ENCODE data around the gene TMEM255A.
"Not testable (repeated sequence)": the region's sequence is repeated elsewhere in the genome, so short reads cannot be mapped to it uniquely, and the experiment has no call there.

TMEM255A gene

GRCh38 chrX:120310861-120311726, at the start of gene TMEM255A:
Gene TMEM255A (minus strand): TSS chrX:120311461. CDS start chrX:120311309, 152 bp downstream.
- ATAC-seq (no peak), DNase-seq (peak; percentile 6)

DNA sequence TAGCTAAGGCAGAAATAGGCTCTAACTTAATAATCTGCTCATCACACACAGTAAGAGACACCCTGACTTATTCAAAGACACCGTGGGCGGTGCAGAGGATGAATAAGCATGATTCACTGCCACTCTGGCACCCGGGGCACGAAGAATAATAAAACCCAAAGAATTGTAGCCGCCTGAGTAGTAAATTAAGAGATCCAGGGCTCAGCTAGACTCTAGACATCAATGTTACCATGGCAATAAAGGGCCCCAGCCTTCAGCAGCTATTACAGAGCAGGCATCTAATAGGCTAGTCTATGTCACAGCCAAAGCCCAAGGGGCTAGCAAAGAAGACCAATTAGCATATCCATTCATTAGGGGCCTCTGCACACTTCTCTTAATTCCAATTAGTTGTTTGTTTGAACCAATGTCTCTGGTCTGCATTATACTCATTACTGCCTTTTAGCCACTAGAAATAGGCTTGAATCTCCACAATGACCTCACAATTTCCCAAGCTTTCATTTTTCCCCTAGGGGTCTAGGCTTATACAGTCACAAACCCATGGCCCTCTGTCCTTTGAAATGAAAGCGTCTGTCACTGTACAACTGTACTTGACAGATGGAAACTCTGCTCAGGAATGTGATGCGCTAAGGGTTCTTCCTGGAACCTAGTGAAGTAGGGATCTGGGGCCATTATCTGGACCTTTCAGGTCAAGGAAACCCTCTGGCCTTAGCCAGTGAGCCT, 47.6 kb upstream of the TMEM255A start:
- peak; percentile 88 for ATAC-seq

DNA sequence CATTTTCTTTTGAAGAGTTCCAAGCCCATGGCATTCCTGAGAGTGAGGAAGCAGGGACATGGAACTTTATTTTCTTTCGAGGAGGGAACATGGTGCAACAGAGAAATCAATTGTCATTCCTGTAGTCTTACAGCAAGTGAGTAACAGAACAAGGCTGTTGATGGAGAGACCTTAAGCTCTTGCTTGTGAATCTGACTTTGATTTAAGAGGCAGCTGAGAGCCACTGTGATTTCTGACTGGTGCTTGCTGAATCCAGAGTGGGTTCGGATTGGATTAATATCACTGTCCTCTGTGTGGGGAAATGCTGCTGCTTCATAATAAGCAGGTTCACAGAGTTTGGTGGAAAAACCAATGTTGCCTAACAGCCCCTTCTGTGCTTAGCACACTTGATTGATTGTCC, 45.9 kb upstream of the TMEM255A start:
- ATAC-seq (no peak), DNase-seq (no peak)

More for the DNA sequence above, 47.6 kb upstream of the TMEM255A start:
- DNase-seq = peak; percentile 32

DNA sequence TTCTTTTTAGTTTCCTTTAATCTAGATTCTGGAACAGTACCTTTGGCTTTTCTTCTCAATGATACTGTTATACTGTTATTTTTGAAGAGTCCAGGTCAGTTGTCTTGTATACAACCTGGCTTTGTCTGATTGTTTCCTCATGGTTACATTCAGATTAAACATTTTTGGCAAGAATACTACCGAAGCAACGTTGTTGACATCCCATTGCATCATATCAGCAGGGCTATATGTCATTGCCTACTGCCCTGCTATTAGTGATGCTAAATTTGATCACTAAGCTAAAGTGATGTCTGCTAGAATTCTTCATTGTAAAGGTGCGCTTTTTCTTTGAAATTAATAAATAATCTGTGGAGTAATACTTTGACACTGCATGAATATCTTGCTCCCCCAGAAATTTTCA, 44.8 kb upstream of the TMEM255A start:
- DNase-seq (no peak), ATAC-seq (no peak)

DNA sequence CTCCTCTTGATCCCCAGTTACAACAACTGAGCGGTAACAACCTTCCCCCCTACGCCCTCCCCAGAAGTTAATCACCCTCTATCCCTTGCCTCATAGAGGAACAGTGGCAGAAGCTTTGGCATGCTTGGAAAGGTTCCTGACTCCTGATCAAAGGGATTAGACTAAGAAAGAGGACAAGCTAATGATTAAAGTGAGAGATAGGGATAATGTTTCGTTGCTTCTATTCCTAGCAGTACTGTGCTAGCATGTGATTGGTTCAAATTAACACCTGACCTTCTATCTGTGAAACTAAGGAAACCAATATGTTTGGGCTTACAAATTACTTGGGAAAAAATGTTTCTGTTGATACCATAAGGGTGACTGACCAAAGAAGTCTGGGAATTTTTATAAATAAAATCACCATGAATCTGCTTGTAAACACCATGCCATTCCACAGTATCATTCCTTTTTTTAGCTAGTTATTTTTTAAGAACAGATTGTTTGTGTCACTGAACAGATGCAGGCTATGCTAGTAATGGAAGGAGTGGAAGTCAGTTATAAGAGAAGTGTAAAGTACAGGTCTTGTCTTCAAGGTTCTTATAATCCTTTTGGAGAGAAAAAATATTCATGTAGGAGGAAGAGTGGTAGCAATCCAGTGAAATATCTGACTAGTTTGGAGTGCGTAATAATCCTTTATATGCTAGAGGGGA, 39.3 kb upstream of the TMEM255A start:
- ATAC-seq (no peak), DNase-seq (no peak)

GRCh38 chrX:120344566-120344965, 33.3 kb upstream of the TMEM255A start:
- not testable (repeated sequence) for DNase-seq, ATAC-seq

GRCh38 chrX:120336899-120337298, 25.6 kb upstream of the TMEM255A start:
- ATAC-seq = no peak
- DNase-seq = no peak

GRCh38 chrX:120335289-120335688, 24.0 kb upstream of the TMEM255A start:
- ATAC-seq (no peak), DNase-seq (no peak)

DNA sequence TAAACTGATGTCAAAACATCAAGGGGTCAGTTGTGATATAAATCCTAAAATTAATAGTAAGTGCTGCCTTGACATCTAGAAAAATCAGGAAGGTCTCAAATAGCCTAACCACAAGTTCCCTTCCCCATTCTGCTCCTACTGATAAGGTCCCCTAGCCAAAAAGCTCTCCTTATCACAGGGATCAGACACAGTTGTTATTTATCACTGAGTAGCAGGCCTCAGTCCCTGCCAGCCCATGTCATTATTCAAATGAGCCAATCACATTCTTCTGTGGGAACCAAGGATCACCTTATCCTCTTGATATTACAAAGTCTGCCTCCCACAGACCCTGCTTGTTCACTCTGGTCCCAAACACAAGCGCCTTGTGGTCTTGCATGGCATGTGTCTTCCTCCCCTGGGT, 23.3 kb upstream of the TMEM255A start:
- no peak for ATAC-seq

DNA sequence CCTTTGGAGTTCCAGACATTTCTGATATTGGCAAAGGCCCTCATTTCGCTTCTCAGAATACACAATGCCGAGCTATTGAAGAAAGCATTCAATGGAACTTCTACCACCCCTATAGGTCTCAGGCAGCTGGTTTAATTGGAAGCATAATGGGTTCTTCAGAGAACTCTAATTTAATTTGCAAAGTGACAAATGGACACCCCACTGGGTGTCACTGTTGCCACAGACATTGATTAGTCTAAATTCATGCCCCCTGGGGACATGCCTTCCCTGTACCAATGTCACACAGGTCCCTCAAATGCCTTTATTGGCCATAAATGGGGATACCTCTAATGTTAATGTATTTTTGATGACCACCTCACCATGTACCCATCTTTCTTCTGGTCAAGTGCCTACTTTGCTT, 22.9 kb upstream of the TMEM255A start:
- no peak for DNase-seq
- no peak for ATAC-seq

More for the DNA sequence above, 23.3 kb upstream of the TMEM255A start:
- DNase-seq = no peak

- DNase-seq = no peak
- no peak for ATAC-seq
Measured at GRCh38 chrX:120332394-120332793, 21.1 kb upstream of the TMEM255A start.

DNA sequence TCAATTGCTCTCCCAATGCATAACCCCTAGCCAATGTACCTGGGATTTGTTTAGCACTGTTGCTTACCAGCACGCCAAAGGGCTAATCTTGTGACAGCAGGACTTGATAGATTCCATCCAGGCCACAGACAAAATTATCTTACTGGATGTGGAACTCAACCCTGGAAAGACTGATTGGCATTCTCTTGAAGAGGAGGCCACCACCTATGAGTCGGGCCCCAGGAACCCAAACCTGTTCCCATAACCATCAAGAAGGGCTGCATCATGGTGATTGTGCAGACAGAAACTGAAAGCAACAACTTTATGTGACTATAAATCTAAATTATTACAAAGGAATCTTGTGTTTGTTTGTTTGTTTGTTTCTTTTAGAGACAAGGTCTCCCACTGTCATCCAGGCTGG, 19.9 kb upstream of the TMEM255A start:
- DNase-seq = no peak
- ATAC-seq = no peak

DNA sequence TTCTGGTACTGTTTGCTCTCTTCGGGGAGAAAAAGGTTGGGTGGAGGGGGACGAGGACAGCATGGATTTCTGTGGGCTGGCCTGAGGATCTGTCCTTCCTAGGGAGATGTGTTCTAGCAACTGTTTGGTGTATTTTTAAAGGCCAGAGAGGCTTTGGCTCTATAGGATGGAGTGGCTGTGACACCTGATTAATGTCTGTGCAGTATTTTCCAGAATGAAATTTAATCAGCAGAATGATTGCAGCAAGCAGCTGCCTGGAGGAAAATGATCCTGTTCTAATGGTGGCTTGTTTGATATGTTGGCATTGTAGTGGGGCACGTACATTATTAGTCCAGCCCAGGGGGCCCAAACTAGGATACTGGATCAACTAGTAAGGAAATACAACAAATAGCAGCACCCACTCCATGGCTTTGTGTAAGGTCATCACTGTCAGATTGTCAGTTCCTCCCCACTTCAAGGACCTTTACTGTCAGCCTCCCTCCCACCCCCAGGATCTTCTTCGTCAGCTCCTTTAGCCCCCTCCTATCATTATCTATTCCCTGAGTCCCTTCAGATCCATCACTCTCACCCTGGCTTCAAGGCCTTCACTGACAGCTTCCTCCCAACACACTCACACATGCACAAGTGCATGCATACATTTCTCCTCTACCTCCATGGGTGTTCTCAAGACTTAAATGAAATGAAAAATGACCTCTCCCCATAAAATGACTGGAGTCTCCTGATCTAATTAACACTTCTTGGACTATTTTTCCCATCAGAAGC, 10.4 kb upstream of the TMEM255A start:
- no peak for DNase-seq
- no peak for ATAC-seq

GRCh38 chrX:120318411-120318810, 7.2 kb upstream of the TMEM255A start:
- DNase-seq (no peak), ATAC-seq (no peak)

- ATAC-seq (no peak), DNase-seq (no peak)
Measured at GRCh38 chrX:120316587-120317283, 5.5 kb upstream of the TMEM255A start.

GRCh38 chrX:120315776-120316175, 4.5 kb upstream of the TMEM255A start:
- DNase-seq (no peak), ATAC-seq (no peak)

DNA sequence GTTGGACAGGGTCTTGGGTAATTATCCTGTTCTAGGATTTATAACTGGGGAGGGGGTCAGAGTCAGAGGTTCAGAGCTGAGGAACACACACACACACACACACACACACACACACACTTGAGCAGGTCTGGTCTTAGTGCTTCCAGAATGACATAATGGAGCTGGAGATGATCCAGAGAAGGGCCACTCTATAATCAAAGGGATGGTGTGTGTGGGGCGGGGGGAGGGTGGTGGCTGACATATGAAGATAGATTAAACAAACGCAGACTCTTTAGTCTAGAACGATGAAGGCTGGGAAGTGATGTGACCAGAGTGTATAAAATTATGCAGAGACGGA, 434 bp upstream of the TMEM255A start:
- DNase-seq (no peak), ATAC-seq (no peak)

GRCh38 chrX:120309873-120310705, 1.2 kb downstream of the TMEM255A start:
- DNase-seq (peak; percentile 10), ATAC-seq (no peak)

DNA sequence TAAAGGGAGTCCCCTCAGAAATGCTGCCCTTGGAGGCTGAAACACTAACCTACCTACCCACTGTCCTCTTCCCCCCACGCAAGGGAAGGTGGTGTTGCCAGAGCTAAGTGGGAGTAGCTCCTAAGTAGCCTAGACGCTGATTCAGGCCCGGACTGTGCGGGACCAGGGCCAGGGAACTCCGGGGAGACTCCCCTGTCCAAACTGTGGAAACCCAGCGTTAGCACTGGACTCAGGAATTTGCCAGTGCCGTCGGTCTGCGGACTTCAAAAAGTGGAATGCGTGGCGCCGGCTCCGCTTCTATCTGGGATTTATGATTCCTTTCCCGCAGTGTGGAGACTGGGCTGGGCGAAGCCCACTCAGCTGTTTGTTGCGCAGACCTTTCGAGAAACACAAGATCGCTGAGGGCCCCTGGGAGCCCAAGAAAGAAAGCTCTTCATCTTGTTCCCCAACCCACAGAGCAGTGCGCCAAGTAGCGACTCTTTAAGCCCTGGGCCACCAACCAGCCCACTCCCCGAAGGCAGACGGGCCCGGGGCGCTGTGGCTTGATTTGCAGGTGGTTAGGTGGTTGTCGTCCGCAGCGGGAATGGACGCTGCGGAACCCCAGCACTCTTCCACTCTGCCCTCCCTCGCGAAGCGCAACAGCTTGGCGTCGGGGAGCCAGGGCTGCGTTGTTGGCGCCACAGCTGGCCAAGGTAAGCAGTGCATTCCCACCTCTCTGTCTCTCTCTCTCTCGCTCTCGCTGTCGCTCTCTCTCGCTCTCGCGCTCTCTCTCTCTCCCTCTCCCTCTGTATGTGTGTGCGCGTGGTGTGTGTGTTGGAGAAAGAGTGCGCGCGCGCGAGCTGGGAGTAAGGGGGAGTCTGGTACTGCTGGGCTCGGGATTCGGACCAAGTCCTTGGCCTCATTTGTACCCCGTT, 2.0 kb downstream of the TMEM255A start:
- DNase-seq = peak; percentile 67

More for the DNA sequence above, 2.0 kb downstream of the TMEM255A start:
- ATAC-seq = peak; percentile 92

All from stimulated activated naive CD8-positive, alpha-beta T cell treated with anti-CD3 and anti-CD28 coated beads, Interleukin-15, Interleukin-2, amounts not matched to agents 100 U/mL and 50 U/mL, for 24 hours (primary cell).